Neural cell (in vitro differentiated cells): ENCODE data around the gene LRCOL1. TPM values are rescaled to one million over a fixed set of nuclear protein-coding genes. Genes with fewer than 3 reads are reported as not detected.

Experiments used
- H2AFZ ChIP-seq: fragments of 200-600, 300-800 bp; sonication (generic), shearing (Covaris generic); 2 replicates; pipeline ENCODE4 v1.6.0; 2014; ENCODE audit warnings: low read depth, mild to moderate bottlenecking, antibody characterized with exemption, low read length, moderate library complexity
- H3F3A ChIP-seq: fragments of 200-600 bp; shearing (Covaris generic); 2 replicates; pipeline ENCODE4 v1.6.1; 2016; ENCODE audit warnings: mild to moderate bottlenecking, moderate library complexity, mixed read lengths, antibody characterized with exemption, low read length; ENCODE audit not compliant: insufficient read depth, poor library complexity, severe bottlenecking
- H3K27ac ChIP-seq: fragments of 200-600, 300-800 bp; sonication (generic), shearing (Covaris generic); 2 replicates; pipeline ENCODE4 v1.5.1; 2014; ENCODE audit warnings: mild to moderate bottlenecking, low read length, moderate library complexity
- H3K27me3 ChIP-seq: fragments of 300-800, 200-600 bp; sonication (generic), shearing (Covaris generic); 2 replicates; pipeline ENCODE4 v1.6.0; 2014; ENCODE audit warnings: mild to moderate bottlenecking, low read depth, low read length, moderate library complexity; ENCODE audit not compliant: insufficient read depth
- H3K36me3 ChIP-seq: fragments of 300-800, 200-600 bp; sonication (generic), shearing (Covaris generic); 2 replicates; pipeline ENCODE4 v1.5.1; 2014; ENCODE audit warnings: mild to moderate bottlenecking, antibody characterized with exemption, low read length, moderate library complexity; ENCODE audit not compliant: insufficient read depth
- H3K4me2 ChIP-seq: fragments of 300-800, 200-600 bp; sonication (generic), shearing (Covaris generic); 2 replicates; pipeline ENCODE4 v1.6.0; 2014; ENCODE audit warnings: mild to moderate bottlenecking, low read length
- H3K4me3 ChIP-seq: fragments of 300-800, 200-600 bp; sonication (generic), shearing (Covaris generic); 2 replicates; pipeline ENCODE4 v1.5.1; 2014; ENCODE audit warnings: mild to moderate bottlenecking, low read length, moderate library complexity
- H3K79me2 ChIP-seq: fragments of 200-600 bp; shearing (Covaris generic); replicated peaks from 2 replicates; pipeline ENCODE4 v1.6.0; 2014; ENCODE audit warnings: mild to moderate bottlenecking, low read length, moderate library complexity; ENCODE audit not compliant: insufficient read depth
- H3K9ac ChIP-seq: fragments of 300-800, 200-600 bp; sonication (generic), shearing (Covaris generic); 2 replicates; pipeline ENCODE4 v1.6.1; 2016; ENCODE audit warnings: mild to moderate bottlenecking, low read length, mixed read lengths
- H3K9me2 ChIP-seq: fragments of 200-600 bp; shearing (Covaris generic); 2 replicates; pipeline ENCODE4 v1.6.1; 2016; ENCODE audit warnings: mild to moderate bottlenecking, low read length, mixed read lengths; ENCODE audit not compliant: insufficient read depth
- H3K9me3 ChIP-seq: fragments of 200-600, 300-800 bp; sonication (generic), shearing (Covaris generic); 2 replicates; pipeline ENCODE4 v1.6.1; 2016; ENCODE audit warnings: mild to moderate bottlenecking, mixed run types, low read length, moderate library complexity, mixed read lengths
- H4K20me1 ChIP-seq: fragments of 200-600 bp; shearing (Covaris generic); 2 replicates; pipeline ENCODE4 v1.6.1; 2016; ENCODE audit warnings: mild to moderate bottlenecking, mixed run types; ENCODE audit not compliant: insufficient read depth
- CTCF ChIP-seq: fragments of 450-650 bp; IDR thresholded peaks from 2 replicates; pipeline ENCODE4 v1.5.1; 2014; ENCODE audit warnings: antibody characterized with exemption, mild to moderate bottlenecking, moderate library complexity; ENCODE audit not compliant: poor library complexity, severe bottlenecking
- EP300 ChIP-seq: fragments of 450-650 bp; conservative IDR thresholded peaks from 2 replicates; pipeline ENCODE4 v1.6.1; 2014; ENCODE audit warnings: antibody characterized with exemption, mild to moderate bottlenecking, moderate library complexity; ENCODE audit not compliant: poor library complexity, severe bottlenecking
- EZH2 ChIP-seq: fragments of 200-600, 300-800 bp; shearing (Covaris generic), sonication (generic); IDR thresholded peaks from 2 replicates; pipeline ENCODE4 v1.6.1; 2014; ENCODE audit warnings: antibody characterized with exemption, low read length, borderline replicate concordance, mild to moderate bottlenecking; ENCODE audit not compliant: insufficient read depth, poor library complexity, severe bottlenecking
- MXI1 ChIP-seq: fragments of 450-650 bp; conservative IDR thresholded peaks from 2 replicates; pipeline ENCODE4 v1.6.1; 2014; ENCODE audit warnings: antibody characterized with exemption, mild to moderate bottlenecking; ENCODE audit not compliant: poor library complexity, severe bottlenecking
- POLR2AphosphoS5 ChIP-seq: IDR thresholded peaks from 2 replicates; pipeline ENCODE4 v1.6.1; 2012
- RAD21 ChIP-seq: fragments of 450-650 bp; conservative IDR thresholded peaks from 2 replicates; pipeline ENCODE4 v1.6.1; 2014; ENCODE audit warnings: antibody characterized with exemption, mild to moderate bottlenecking, moderate library complexity
- SMC3 ChIP-seq: fragments of 450-650 bp; conservative IDR thresholded peaks from 2 replicates; pipeline ENCODE4 v1.6.1; 2014; ENCODE audit warnings: antibody characterized with exemption, mild to moderate bottlenecking, moderate library complexity; ENCODE audit not compliant: poor library complexity
- TAF1 ChIP-seq: IDR thresholded peaks from 2 replicates; pipeline ENCODE4 v1.6.1; 2012; ENCODE audit warnings: low read depth
- polyA plus RNA-seq: library from polyadenylated mRNA; depleted of rRNA; stranded (reverse); fragments of >200 nt; gene quantifications from 2 replicates; pipeline ENCODE4 v1.2.3, GENCODE V29; 2014
- TF ChIP-seq, protein P1 (sequence below): IDR thresholded peaks from 2 replicates; pipeline ENCODE4 v1.6.1; 2012; ENCODE audit warnings: borderline replicate concordance

The LRCOL1 gene
- polyA plus RNA-seq, 1 donor from 2014 or later, result not detected

DNA sequence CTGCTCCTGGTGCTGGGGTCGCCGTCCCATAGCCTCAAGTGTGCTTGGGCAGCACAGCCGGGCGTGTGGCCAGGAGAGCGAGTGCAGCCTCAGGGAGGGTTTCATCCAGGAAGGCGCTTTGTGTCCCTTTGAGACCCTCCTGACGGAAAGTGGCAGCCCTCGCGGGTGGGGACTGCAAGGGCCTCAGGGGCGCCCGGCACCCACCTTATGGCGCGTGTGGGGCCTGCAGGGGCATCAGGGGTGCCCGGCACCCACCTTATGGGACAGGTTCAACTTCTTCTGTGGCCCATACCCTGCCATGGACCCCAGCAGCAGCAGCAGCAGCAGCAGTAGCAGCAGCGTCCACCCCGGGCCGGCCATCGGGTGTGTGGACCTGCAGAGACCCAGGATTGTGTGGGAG, 4.5 kb downstream of the LRCOL1 start:
- H3K36me3 ChIP-seq, result no peaks in the 10 kb centered on the region
- H3K27ac ChIP-seq, result no peak overlapping the region
- no peaks in the 10 kb centered on the region for H3F3A ChIP-seq
- no peak overlapping the region for H3K9ac ChIP-seq
- no peak overlapping the region for H3K4me2 ChIP-seq
- no peaks in the 10 kb centered on the region for H3K9me2 ChIP-seq
- H3K9me3 ChIP-seq, result no peaks in the 10 kb centered on the region
- no peaks in the 10 kb centered on the region for H3K79me2 ChIP-seq
- TF ChIP-seq MXI1, result no peak
- TF ChIP-seq CTCF, result no peak
- no peak for TF ChIP-seq RAD21
- TF ChIP-seq EP300, result no peak
- TF ChIP-seq, protein P1, sequence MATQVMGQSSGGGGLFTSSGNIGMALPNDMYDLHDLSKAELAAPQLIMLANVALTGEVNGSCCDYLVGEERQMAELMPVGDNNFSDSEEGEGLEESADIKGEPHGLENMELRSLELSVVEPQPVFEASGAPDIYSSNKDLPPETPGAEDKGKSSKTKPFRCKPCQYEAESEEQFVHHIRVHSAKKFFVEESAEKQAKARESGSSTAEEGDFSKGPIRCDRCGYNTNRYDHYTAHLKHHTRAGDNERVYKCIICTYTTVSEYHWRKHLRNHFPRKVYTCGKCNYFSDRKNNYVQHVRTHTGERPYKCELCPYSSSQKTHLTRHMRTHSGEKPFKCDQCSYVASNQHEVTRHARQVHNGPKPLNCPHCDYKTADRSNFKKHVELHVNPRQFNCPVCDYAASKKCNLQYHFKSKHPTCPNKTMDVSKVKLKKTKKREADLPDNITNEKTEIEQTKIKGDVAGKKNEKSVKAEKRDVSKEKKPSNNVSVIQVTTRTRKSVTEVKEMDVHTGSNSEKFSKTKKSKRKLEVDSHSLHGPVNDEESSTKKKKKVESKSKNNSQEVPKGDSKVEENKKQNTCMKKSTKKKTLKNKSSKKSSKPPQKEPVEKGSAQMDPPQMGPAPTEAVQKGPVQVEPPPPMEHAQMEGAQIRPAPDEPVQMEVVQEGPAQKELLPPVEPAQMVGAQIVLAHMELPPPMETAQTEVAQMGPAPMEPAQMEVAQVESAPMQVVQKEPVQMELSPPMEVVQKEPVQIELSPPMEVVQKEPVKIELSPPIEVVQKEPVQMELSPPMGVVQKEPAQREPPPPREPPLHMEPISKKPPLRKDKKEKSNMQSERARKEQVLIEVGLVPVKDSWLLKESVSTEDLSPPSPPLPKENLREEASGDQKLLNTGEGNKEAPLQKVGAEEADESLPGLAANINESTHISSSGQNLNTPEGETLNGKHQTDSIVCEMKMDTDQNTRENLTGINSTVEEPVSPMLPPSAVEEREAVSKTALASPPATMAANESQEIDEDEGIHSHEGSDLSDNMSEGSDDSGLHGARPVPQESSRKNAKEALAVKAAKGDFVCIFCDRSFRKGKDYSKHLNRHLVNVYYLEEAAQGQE, result no peak
- TF ChIP-seq EZH2, result no peak
- TF ChIP-seq POLR2AphosphoS5, result no peak
- TF ChIP-seq SMC3, result no peak
- TF ChIP-seq TAF1, result no peak
- H2AFZ ChIP-seq, result no peak overlapping the region
- H4K20me1 ChIP-seq, result no peaks in the 10 kb centered on the region
- no peak overlapping the region for H3K4me3 ChIP-seq
- no peaks in the 10 kb centered on the region for H3K27me3 ChIP-seq

GRCh38 chr12:132604668-132605441, 5.5 kb downstream of the LRCOL1 start:
- H3K27ac ChIP-seq, result no peak overlapping the region
- no peaks in the 10 kb centered on the region for H3K27me3 ChIP-seq
- no peaks in the 10 kb centered on the region for H4K20me1 ChIP-seq
- no peak overlapping the region for H3K4me3 ChIP-seq
- H3K36me3 ChIP-seq, result no peaks in the 10 kb centered on the region
- no peaks in the 10 kb centered on the region for H3K9me3 ChIP-seq
- H3K4me2 ChIP-seq, result no peak overlapping the region
- no peaks in the 10 kb centered on the region for H3K79me2 ChIP-seq
- no peaks in the 10 kb centered on the region for H3F3A ChIP-seq
- TF ChIP-seq POLR2AphosphoS5, result no peak
- TF ChIP-seq, protein P1, result no peak
- TF ChIP-seq CTCF, result no peak
- TF ChIP-seq EZH2, result no peak
- no peak for TF ChIP-seq SMC3
- no peak for TF ChIP-seq MXI1
- no peak for TF ChIP-seq TAF1
- no peak for TF ChIP-seq RAD21
- TF ChIP-seq EP300, result no peak
- H2AFZ ChIP-seq, result no peak overlapping the region
- no peak overlapping the region for H3K9ac ChIP-seq
- H3K9me2 ChIP-seq, result no peaks in the 10 kb centered on the region
